Measurements from ENCODE around the gene TPST2. TPM values are rescaled to one million over a fixed set of nuclear protein-coding genes. Genes with fewer than 3 reads are reported as not detected.

Gene TPST2
- total RNA-seq, 1 donor from 2014 or later = 22.5 TPM

DNA sequence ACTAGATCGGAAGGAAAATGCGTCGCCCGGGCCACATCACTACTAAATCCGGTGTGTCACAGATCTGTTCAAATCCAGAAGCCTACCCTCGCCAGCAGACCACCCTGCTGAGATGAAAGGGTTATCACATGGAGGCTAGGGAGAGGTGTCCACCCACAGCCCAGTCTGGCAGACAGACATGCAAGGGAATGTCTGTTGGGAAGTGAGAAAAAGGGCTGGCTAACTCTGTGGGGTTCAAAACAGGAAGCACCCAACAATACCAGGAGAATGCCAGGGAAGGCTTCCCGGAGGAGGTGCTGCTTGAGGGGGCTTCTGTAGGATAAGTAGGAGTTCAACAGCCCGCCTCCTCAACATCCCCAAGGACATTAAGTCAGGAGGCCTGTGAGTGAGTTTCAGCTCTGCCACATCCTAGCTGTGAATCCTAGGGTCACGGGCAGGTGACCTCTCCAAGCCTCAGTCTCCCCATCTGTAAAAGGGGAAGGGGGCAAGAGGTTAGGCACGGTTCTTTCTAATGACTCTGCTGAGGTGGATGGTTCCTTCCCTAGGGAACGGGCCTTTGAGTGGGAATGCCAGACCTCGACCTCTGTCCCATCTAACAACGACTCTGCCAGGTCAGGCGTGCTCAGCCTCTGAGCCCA is 1.1 kb downstream of the TPST2 start:
- no peak for TF ChIP-seq CTCF (conservative IDR thresholded peaks at IDR 0.05; ENCODE audit: low read depth, low read length)
- DNase-seq (ENCODE audit: low read depth) = no peak

GRCh38 chr22:26587991-26588613 is 1.8 kb downstream of the TPST2 start:
- H3K4me3 ChIP-seq (ENCODE audit: low read depth, low read length) = no peak overlapping the region
- DNase-seq (ENCODE audit: low read depth) = no peak

More for the DNA sequence above, 1.1 kb downstream of the TPST2 start:
- peak overlapping the region; percentile 94 for H3K4me3 ChIP-seq (ENCODE audit: low read depth, low read length)

DNA sequence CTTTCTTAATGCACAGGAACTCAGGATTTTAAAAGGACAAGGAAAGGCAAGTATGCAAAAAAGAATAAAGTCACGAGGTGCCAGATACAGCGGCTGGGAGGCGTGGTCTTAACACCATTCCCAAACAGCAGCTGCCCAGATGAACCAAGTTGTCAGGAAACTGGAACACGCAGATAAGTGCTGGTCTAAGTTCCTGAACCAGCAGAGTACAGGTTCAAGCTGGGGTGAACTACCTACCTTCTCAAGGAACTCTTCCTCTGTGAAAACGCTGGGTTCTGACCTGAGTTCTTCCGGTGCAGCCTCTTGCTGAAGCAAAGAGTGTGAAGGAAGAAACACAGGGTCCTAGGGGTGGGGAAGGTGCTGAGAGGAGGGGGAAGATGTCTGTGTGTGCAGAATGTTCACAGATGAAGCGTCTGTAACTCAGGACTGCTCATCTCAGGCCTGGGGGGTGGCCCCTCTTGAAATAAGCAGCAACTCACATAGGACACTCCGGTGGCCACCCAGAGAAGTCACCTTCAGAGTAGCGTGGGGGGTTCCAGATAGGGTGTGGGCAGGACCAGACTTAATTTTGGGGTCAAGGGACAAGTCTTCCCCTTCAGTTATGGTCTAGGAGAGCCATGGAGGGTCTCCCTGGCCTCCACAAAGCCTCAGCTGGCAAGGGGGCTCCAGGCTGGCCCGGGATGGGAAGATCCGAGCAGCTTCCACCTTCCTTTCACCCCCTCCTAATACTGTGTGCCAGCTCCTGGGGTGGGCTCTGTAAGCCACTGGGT is 3.2 kb downstream of the TPST2 start:
- TF ChIP-seq CTCF (conservative IDR thresholded peaks at IDR 0.05; ENCODE audit: low read depth, low read length) = no peak
- H3K4me3 ChIP-seq (ENCODE audit: low read depth, low read length) = no peak overlapping the region
- no peak for DNase-seq (ENCODE audit: low read depth)

More at GRCh38 chr22:26587991-26588613, 1.8 kb downstream of the TPST2 start:
- TF ChIP-seq CTCF (conservative IDR thresholded peaks at IDR 0.05; ENCODE audit: low read depth, low read length) = no peak

- DNase-seq (ENCODE audit: low read depth) = no peak
- H3K4me3 ChIP-seq (ENCODE audit: low read depth, low read length) = no peak overlapping the region
- no peak for TF ChIP-seq CTCF (conservative IDR thresholded peaks at IDR 0.05; ENCODE audit: low read depth, low read length)
Measured at GRCh38 chr22:26585104-26585790, 4.7 kb downstream of the TPST2 start.

DNA sequence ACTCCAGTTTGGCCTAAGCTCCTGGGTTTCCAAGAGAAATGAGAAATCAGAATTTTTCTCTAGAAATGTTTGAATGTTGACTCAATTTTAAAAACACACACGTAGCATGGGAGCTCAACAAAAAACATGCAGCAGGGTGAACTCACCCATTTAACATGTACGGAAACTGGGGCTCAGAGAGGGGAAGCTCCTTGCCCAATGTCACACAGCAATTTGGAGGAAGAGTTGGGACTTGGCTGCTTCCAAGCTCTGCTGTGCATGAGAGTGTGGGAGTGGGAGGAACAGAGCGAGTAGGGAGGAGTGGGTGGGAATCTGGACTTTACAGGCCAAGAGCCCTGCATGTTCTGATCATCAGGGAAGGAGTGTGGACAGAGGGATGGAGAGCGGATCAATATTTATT is 5.9 kb downstream of the TPST2 start:
- H3K4me3 ChIP-seq (ENCODE audit: low read depth, low read length) = no peak overlapping the region
- DNase-seq (ENCODE audit: low read depth) = no peak
- TF ChIP-seq CTCF (conservative IDR thresholded peaks at IDR 0.05; ENCODE audit: low read depth, low read length) = no peak

- H3K4me3 ChIP-seq (ENCODE audit: low read depth, low read length) = no peak overlapping the region
- DNase-seq (ENCODE audit: low read depth) = no peak
- no peak for TF ChIP-seq CTCF (conservative IDR thresholded peaks at IDR 0.05; ENCODE audit: low read depth, low read length)
Measured at GRCh38 chr22:26581633-26582168, 8.2 kb downstream of the TPST2 start.
